HG03354 (cell line): ENCODE measurements around the gene LINC01488.

Source experiments
- ATAC-seq: cut with Tn5 transposase; IDR thresholded peaks from one replicate; pipeline ENCODE4 v1.9.1; 2021; ENCODE audit warnings: mild to moderate bottlenecking; ENCODE audit not compliant: unreplicated experiment, poor library complexity, severe bottlenecking

Gene LINC01488

GRCh38 chr11:69489031-69489745 lies 7.7 kb downstream of the LINC01488 start:
- ATAC-seq: no peak

GRCh38 chr11:69489746-69490365 lies 8.4 kb downstream of the LINC01488 start:
- ATAC-seq: no peak

- no peak for ATAC-seq
These were observed 9.1 kb downstream of the LINC01488 start for GRCh38 chr11:69490516-69490915.

GRCh38 chr11:69491071-69492031 lies 9.9 kb downstream of the LINC01488 start:
- no peak for ATAC-seq

DNA sequence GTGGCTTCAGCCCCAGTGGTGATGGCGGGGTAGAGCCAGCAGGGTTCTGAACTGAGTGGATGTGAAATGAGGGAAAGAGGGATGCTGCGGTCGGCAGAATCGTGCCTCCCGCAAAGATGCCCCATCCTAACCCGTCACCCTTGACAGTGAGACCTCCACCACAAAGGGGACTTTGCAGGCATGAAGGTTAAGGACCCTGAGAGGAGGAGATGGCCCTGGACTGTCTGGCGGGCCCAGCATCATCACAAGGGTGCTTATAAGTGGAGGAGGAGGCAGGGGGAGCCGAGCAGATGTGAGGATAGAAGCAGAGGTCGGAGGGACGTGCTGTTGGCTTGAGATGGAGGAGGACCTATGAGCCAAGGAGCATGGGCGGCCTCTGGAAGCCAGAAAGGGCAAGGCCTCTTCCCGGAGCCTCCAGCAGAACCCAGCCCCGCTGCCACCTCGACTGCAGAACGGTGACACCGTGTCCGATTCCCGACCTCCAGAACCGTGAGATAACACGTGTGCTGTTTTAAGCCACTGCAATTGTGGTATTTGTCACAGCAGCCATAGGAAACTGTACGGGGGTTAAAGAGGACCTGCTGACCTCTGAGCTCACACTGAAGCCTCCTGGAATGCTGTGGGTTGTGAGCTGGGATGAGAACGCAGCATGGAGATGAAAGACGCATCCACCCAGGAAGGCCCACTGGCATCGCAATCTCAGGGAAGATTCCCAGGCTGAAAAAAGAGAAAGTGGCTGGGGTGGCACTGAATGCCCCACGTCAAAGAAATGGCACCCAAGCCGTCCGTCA lies 10.9 kb downstream of the LINC01488 start:
- ATAC-seq: no peak

DNA sequence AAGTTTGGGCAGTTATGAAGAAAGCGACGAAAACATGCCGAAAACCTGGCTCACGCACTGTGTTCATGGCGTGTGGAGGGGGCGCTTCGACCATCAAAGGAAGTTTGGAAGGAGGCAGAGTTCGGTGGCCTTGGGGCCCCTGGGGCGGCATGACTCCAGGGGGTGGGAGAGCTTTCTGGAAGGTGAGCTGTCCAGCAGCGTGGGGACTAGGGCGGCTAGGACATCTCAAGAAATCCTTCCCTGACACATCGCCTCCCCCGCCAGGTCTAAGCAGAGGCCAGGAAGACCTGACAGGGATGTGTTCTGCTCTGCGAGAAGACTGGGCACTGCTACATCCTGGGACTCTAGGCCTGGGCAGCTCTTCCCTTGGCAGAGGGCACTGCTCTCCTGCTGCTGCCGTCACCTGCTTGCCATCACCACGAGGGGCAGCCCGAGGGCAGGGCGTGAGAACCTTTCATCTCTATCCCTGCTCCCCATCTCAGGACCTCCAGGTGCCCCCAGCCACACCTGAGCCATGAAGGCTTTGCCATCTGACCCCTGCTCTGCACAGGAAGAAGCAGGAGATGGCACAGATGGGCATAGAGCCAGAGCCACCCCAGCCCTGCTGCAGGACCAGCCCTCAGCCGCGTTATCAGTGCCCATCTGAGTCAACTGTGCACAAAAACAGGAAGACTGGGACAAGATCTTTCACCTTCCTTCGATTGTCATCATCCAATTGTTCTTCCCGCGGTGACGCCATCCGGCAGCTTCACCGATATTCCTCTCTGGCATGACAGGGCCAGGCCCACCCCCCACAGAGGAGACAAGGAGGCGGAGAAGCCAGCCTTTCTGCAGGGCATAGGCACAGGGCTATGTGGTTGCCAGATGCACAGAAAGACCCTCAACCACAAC lies 12.7 kb downstream of the LINC01488 start:
- no peak for ATAC-seq

GRCh38 chr11:69494851-69495250 lies 13.4 kb downstream of the LINC01488 start:
- no peak for ATAC-seq

- no peak for ATAC-seq
These were observed 14.2 kb downstream of the LINC01488 start for GRCh38 chr11:69495441-69496201.

- ATAC-seq: no peak
These were observed 14.7 kb downstream of the LINC01488 start for GRCh38 chr11:69496202-69496557.

GRCh38 chr11:69496631-69497220 lies 15.3 kb downstream of the LINC01488 start:
- ATAC-seq: no peak

- ATAC-seq: no peak
These were observed 15.8 kb downstream of the LINC01488 start for GRCh38 chr11:69497221-69497787.

GRCh38 chr11:69498614-69499175 lies 17.2 kb downstream of the LINC01488 start:
- no peak for ATAC-seq

DNA sequence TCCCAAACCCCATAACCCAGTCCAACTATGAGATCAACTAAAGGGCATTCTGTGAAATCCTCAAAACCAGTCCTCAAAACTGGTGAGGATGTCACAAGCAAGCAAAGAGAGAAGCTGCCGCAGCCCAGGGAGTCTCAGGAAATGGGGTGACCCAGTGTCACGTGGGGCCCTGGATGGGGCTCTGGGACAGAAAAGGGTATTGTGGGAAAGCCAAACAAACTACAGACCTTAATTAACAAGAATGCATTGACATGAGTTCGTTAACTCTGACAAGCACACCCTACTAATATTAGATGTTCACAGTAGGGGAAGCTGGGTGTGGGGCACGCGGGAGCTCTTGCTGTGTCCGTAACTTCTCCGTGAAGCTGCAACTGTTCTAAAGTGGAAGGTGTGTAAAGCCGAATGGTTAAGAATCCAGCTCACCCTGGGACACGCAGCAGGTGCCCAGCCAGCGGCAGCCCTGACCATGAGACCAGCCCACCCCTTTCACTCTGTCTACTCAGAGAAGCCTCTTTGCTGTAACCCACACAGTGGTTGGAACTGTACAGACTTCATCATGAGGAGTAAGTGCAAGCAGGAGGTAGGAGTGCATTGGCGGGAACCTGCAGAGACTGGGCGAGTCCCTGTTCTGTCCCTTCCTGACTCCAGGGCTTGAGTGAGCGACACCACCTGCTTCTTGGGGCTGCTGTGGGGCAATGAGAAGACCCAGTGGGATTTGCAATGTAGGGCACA lies 17.9 kb downstream of the LINC01488 start:
- no peak for ATAC-seq

- ATAC-seq: no peak
These were observed 18.4 kb downstream of the LINC01488 start for GRCh38 chr11:69499918-69500284.

- no peak for ATAC-seq
These were observed 19.0 kb downstream of the LINC01488 start for GRCh38 chr11:69500285-69501120.

GRCh38 chr11:69501121-69501489 lies 19.6 kb downstream of the LINC01488 start:
- no peak for ATAC-seq
